Measurements from ENCODE around the gene MUC13. TPM values are rescaled to one million over a fixed set of nuclear protein-coding genes. Genes with fewer than 3 reads are reported as not detected.

MUC13 gene
- total RNA-seq, 4 donors from 2014 or later = not detected

GRCh38 chr3:124856677-124857076 lies 77.9 kb downstream of the MUC13 start:
- H3K4me1 ChIP-seq = peaks cover 10 to 47% (median 10%) of the 10 kb centered on the region in 3 donors
- TF ChIP-seq POLR2AphosphoS5 (IDR thresholded peaks at IDR 0.05) = no peak
- TF ChIP-seq POLR2A (IDR thresholded peaks at IDR 0.05) = no peak
- TF ChIP-seq CTCF (IDR thresholded peaks at IDR 0.05) = no peak
- no peak for TF ChIP-seq EP300 (IDR thresholded peaks at IDR 0.05)
- no peaks in the 10 kb centered on the region for H3K9me3 ChIP-seq
- peaks cover 0 to 19% of the 10 kb centered on the region in 2 donors for H3K36me3 ChIP-seq
- no peak overlapping the region for H3K4me3 ChIP-seq
- H3K27ac ChIP-seq = no peak overlapping the region
- 91 to 95% methylated on average over 2 of the region's 2 CpGs for WGBS, 2 donors (ENCODE audit: low coverage in 1 of 2)
- no peak for ATAC-seq
- H3K27me3 ChIP-seq = no peaks in the 10 kb centered on the region

Other genes starting within 250 kb of the MUC13 start
- 10 to 100 TPM; 18.5 to 24.3 (median 20.7) TPM for gene UMPS, start 204.3 kb downstream of the MUC13 start, total RNA-seq
- gene ITGB5, start 47.4 kb downstream of the MUC13 start, total RNA-seq = 100 to 1,000 TPM; 125 to 312 (median 151) TPM
- 10 to 100 TPM; 55.9 to 85.5 (median 78.9) TPM for gene HEG1, start 121.2 kb upstream of the MUC13 start, total RNA-seq